ENCODE data around the gene NOD2.

NOD2 gene

DNA sequence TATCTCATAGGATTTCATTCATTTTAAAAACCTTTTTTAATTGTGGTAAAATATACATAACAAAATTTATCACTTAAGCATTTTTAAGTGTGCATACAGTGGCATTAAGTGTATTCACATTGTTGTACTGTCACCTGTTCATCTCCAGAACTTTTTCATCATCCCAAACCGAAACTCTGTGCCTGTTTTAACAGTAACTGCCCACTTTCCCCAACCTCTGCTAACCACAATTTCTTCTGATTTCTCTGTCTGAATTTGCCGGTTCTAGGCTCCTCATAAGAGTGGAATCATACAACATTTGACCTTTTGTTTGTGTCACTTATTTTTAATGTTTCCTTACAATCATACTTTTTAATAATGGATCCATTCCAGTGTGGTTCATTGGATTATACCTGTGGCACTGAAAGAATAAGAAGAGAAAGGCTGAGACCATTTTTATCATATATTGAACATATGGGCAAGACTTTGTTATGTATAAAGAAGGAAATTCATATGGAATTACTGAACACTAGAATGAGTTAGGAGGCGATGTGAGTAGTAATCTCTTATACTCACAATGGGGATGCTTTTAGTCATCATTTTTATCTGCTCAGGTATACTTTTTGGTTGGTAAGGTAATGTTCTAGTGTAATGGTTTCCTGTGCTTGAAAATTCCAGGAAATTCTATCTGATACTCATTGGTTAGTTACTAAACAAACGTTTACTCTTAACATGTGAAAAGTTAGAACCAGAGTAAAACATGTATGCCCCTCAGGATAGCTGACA lies 59.2 kb downstream of the NOD2 start:
- H3K27ac ChIP-seq: no peak overlapping the region
- TF ChIP-seq, protein P1, sequence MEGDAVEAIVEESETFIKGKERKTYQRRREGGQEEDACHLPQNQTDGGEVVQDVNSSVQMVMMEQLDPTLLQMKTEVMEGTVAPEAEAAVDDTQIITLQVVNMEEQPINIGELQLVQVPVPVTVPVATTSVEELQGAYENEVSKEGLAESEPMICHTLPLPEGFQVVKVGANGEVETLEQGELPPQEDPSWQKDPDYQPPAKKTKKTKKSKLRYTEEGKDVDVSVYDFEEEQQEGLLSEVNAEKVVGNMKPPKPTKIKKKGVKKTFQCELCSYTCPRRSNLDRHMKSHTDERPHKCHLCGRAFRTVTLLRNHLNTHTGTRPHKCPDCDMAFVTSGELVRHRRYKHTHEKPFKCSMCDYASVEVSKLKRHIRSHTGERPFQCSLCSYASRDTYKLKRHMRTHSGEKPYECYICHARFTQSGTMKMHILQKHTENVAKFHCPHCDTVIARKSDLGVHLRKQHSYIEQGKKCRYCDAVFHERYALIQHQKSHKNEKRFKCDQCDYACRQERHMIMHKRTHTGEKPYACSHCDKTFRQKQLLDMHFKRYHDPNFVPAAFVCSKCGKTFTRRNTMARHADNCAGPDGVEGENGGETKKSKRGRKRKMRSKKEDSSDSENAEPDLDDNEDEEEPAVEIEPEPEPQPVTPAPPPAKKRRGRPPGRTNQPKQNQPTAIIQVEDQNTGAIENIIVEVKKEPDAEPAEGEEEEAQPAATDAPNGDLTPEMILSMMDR (IDR thresholded peaks at IDR 0.05): no peak
- TF ChIP-seq ZFX (IDR thresholded peaks at IDR 0.05; ENCODE audit: borderline replicate concordance): no peak

DNA sequence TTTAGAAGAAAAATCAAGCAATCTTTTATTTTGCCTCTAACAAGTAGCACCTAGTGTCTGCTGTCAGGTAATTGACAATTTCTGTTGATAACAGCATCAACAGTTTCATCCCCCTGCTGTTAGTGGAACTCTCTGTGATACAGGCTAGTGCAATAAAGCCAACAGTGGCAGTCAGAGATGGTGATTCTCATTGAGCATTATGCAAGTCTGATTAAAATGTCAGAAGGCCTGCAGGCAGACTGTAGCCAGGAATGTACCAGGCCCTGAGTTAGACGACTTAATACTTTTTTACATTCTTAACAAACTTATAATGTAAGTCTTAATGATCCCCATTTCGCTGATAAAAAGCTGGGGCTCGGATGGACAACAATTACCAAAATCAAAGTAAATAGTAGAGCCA lies 63.1 kb downstream of the NOD2 start:
- TF ChIP-seq ZFX (IDR thresholded peaks at IDR 0.05; ENCODE audit: borderline replicate concordance): no peak
- TF ChIP-seq, protein P1 (IDR thresholded peaks at IDR 0.05): no peak
- H3K27ac ChIP-seq: no peak overlapping the region

DNA sequence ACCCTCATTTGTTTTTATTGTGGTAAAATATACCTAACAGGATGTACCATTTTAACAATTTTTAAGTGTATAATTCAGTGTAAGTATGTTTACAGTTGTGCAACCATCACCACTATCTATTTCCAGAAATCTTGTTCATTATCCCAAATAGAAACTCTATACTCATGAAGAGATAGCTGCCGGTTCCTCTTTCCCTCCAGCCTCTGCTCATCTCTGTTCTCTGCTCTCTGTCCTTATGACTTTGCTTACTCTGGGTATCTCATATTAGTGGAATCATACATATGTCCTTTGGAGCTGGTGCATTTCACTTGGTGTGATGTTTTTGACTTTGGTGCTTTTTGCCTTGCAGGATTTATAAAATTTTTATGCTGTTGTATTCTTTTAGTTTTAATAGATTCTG lies 67.9 kb downstream of the NOD2 start:
- H3K27ac ChIP-seq: no peak overlapping the region
- no peak for TF ChIP-seq ZFX (IDR thresholded peaks at IDR 0.05; ENCODE audit: borderline replicate concordance)
- TF ChIP-seq, protein P1 (IDR thresholded peaks at IDR 0.05): no peak

DNA sequence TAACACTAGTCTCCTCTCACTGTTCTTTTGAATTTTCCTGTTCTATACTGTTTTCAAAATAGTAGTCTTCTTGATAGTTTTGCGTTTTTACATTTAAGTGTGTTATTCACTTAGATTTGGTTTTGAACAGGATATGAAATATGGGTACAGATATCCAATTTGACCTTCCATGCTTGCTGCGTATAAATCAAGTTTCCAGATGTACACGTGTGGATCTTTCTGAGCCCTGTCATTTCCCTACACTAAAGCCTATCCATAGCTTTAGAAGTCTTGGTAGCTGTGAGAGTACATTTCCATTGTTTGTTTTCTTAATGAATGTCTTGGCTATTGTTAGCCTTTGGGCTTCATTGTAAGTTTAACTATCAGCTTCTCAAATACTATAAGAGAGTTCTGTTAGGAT lies 68.8 kb downstream of the NOD2 start:
- no peak overlapping the region for H3K27ac ChIP-seq
- no peak for TF ChIP-seq ZFX (IDR thresholded peaks at IDR 0.05; ENCODE audit: borderline replicate concordance)
- TF ChIP-seq, protein P1 (IDR thresholded peaks at IDR 0.05): no peak

DNA sequence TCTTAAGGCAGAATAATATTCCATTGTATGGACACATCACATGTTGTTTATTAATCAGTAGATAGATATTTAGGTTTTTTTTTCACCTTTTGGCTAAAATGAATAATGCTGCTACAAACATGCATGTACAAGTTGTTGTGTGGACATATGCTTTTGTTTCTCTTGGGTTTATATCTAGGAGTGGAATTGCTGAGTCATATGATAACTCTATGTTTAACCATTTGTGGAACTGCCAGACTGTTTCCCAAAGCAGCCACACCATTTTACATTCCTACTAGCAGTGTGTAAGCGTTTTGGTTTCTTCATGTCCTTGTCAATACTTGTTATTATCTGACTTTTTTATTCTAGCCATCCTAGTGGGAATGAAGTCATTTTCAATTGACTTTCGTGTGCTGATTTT lies 69.8 kb downstream of the NOD2 start:
- no peak overlapping the region for H3K27ac ChIP-seq
- TF ChIP-seq ZFX (IDR thresholded peaks at IDR 0.05; ENCODE audit: borderline replicate concordance): no peak
- TF ChIP-seq, protein P1 (IDR thresholded peaks at IDR 0.05): no peak

DNA sequence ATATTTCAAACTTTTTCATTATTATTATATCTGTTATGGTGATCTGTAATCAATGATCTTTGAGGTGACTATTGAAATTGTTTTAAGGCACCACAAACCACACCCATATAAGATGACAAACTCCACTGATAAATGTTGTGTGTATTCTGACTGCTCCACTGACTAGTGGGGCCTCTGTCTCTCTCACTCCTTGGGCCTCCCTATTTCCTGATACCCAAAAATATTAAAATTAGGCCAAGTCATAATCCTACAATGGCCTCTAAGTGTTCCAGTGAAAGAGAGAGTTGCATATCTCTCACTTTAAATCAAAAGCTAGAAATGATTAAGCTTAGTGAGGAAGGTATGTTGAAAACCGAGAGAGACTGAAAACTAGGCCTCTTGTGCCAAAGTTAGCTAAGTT lies 71.9 kb downstream of the NOD2 start:
- H3K27ac ChIP-seq: no peak overlapping the region
- TF ChIP-seq, protein P1 (IDR thresholded peaks at IDR 0.05): no peak
- TF ChIP-seq ZFX (IDR thresholded peaks at IDR 0.05; ENCODE audit: borderline replicate concordance): no peak

DNA sequence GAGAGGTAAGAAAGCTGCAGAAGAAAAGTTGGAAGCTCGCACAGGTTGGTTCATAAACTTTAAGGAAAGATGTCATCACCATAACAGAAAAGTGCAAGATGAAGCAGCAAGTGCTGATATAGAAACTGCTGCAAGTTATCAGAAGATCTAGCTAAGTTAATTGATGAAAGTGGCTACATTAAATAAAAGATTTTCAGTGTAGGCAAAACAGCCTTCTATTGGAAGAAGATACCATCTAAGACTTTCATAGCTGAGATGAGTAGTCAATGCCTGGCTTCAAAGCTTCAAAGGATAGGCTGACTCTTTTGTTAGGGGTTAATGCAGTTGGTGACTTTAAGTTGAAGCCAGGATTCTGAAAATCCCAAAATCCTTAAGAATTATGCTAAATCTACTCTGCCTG lies 72.5 kb downstream of the NOD2 start:
- TF ChIP-seq ZFX (IDR thresholded peaks at IDR 0.05; ENCODE audit: borderline replicate concordance): no peak
- TF ChIP-seq, protein P1 (IDR thresholded peaks at IDR 0.05): no peak

More for the DNA sequence above, 72.5 kb downstream of the NOD2 start:
- no peak overlapping the region for H3K27ac ChIP-seq
